ENCODE data around the gene INSC.

INSC gene

GRCh38 chr11:15145615-15146014 is 30.9 kb downstream of the INSC start:
- in situ Hi-C loops (cut with MboI; ENCODE audit: low sequenced_read_pairs): no loop called here

DNA sequence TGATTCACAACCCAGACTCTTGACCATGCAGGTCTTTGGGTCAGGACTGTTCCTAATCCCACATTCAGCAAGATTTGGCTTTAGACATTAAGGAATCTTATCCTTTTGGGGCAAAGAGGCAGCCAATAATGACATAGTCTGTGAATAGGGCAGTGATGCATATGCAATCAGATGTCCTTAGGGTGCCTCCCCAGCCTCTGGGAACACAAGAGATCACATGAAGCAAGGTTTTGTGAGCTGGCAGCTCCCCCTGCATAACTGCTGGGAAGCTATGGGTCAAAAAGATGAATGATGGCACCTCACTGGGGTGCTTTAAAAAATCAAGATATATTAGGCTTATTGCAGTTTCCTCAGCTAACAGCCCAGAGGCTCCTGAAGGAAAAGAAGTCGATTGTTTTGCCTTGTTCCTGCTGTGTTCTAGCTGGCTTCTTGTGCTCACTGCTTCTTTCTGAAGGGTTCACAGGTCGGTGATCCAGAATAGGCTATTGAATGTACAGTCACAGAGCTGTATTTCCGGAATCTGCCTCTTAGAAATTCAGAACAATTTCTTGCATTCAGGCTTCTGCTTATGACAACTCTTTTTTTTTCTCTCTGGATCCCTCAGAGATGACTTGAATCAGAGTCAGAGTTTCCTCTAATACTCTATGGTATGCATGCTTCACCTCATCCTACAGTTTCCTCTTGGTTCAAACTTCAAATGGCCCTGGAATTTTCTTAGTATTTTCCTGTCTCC is 31.7 kb downstream of the INSC start:
- in situ Hi-C loops (cut with MboI; ENCODE audit: low sequenced_read_pairs): no loop called here

GRCh38 chr11:15148169-15148568 is 33.4 kb downstream of the INSC start:
- in situ Hi-C loops (cut with MboI; ENCODE audit: low sequenced_read_pairs): no loop called here

DNA sequence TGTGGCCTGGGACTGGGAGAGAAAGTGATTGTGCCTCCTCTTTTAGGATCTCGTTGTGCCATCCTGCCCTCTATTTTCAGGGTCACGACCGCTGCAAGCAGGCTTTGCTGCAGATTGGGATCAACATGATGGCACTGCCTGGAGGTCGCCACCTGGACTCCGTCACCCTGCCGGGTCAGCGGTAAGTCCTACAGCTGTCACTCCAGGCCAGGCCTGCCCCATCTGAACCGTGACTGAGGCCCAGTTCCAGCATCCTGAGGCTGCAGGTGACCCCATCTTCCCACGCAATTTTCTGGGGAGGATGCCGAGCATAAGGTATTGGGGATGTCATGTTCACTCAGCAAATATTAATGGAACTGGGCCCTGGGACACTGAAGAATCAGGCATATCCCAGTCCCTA is 34.3 kb downstream of the INSC start:
- in situ Hi-C loops (cut with MboI; ENCODE audit: low sequenced_read_pairs): no loop called here

DNA sequence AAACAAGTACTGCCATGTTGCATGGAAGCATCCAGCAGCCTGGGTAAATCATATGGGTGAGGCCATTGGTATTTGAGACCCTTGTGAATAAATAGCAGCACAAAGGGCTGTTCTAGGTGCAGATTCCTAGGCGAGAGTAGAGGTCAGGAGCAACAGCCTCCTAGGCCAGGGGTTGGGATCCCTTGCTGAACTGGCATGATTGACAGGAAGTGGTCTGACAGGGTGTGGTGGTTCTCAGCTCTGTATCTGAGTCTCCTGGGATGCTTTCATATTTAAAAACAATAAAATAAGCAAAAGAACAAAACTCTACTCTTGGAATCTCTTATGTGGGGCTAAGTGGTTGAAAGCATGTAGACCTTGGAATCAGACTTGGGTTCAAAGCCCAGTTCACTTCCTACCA is 35.8 kb downstream of the INSC start:
- in situ Hi-C loops (cut with MboI; ENCODE audit: low sequenced_read_pairs): no loop called here

DNA sequence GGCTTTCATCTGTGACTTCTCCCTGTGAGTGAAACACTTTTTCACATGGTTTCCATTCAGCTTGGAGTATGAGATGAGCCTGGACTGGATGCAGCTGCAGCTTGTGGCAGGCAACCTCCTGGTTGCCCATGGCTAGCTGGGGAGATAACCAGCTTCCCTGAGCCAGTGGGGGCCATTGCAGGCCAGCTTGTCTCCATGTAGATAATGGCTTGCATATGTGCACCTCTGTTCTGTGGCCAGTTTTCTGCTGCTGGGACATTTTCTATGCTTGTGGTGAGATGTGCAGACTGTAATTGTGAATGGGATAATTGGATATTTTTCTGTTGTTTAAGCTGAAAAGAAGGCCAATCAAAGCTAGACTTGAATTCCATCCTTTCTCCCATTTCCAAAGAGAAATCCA is 38.5 kb downstream of the INSC start:
- in situ Hi-C loops (cut with MboI; ENCODE audit: low sequenced_read_pairs): no loop called here

- in situ Hi-C loops (cut with MboI; ENCODE audit: low sequenced_read_pairs): no loop called here
Observed at GRCh38 chr11:15157181-15157580, 42.5 kb downstream of the INSC start.

GRCh38 chr11:15157606-15158137 is 42.9 kb downstream of the INSC start:
- in situ Hi-C loops (cut with MboI; ENCODE audit: low sequenced_read_pairs): no loop called here

DNA sequence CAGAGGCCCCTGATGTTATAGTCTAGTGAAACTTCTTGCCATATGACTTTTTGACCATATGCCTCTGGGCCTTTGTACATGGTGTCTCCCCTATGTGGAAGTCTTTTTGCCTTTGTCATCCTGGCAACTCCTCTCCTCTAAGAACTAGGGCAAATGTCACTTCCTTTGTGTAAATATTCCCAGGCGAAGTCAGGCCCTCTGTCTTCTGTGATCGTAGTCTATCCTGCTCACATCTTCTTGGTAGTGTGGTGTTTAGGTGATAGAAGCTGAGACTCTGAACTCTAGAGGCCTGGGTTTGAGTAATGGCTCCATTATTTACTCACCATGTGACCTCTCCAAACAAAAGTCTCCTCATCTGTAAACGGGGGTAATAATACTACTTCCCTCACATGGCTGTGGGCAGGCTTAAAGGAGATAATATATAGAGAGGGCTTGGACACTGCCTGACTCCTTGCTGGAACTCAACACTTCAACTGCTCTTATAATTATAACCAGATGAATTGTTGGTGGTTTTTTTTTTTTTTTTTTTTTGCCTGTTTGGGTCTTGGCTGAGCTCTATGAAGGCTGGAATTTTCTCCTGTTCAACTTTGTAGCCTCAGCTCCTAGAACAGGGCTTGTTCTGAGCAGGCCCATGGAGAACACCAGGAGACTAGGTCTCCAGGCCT is 43.8 kb downstream of the INSC start:
- in situ Hi-C loops (cut with MboI; ENCODE audit: low sequenced_read_pairs): no loop called here

DNA sequence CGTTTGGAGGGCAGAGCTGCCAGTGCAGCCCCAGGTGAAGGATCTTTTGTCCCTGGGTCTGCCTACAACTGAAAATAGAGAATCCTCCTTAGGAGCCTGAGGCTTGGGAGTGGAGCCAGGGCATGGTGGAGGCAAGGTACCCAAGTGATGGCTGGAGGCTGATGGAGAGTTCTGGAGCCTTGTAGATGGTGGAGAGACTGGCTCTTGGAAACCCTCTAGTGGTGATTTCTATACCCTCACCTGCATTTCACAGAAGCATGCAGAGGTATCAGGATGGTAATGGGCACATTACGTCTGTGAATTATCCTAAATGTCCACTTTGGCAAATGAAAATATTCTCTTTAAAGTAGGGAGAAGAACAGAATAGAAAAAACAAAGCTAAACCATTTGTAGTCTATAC is 44.4 kb downstream of the INSC start:
- in situ Hi-C loops (cut with MboI; ENCODE audit: low sequenced_read_pairs): no loop called here

DNA sequence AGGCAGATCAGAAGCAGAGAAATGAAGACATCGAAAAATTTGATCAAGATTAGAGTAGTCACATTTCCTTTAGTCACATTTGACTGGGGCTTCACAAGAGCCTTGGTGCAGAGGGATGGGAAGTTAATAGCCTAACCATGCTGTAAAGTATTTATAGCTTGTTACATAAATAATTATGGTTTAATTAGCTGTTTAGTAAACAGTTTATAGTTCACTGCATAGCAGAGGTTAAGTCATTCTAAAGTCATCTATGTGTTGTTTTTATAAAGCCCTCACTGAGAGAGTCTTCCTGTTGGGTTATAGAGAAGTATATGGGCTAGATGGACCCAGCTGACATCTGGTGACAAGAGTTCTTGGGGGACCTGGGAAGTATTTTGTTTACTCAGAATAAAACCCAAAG is 47.1 kb downstream of the INSC start:
- in situ Hi-C loops (cut with MboI; ENCODE audit: low sequenced_read_pairs): no loop called here

DNA sequence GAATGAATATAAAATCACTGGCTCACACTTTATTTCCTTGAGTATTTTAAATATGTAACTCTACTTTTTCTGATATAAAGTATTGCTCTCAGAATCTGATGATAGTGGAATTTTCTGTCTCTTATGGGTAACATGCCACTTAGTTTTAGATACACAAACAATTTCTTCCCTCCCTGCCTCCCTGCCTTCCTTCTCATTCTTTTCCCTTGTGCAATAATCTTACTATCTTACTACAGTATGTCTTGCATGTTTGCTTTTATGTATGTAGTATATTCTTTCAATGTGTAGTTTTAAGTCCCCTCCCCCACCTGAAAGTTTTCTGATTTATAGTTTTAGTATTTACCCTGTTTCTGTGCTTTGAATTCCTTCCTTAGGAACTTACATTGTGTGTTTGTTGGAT is 48.4 kb downstream of the INSC start:
- in situ Hi-C loops (cut with MboI; ENCODE audit: low sequenced_read_pairs): no loop called here

GRCh38 chr11:15166204-15166603 is 51.5 kb downstream of the INSC start:
- in situ Hi-C loops (cut with MboI; ENCODE audit: low sequenced_read_pairs): no loop called here

DNA sequence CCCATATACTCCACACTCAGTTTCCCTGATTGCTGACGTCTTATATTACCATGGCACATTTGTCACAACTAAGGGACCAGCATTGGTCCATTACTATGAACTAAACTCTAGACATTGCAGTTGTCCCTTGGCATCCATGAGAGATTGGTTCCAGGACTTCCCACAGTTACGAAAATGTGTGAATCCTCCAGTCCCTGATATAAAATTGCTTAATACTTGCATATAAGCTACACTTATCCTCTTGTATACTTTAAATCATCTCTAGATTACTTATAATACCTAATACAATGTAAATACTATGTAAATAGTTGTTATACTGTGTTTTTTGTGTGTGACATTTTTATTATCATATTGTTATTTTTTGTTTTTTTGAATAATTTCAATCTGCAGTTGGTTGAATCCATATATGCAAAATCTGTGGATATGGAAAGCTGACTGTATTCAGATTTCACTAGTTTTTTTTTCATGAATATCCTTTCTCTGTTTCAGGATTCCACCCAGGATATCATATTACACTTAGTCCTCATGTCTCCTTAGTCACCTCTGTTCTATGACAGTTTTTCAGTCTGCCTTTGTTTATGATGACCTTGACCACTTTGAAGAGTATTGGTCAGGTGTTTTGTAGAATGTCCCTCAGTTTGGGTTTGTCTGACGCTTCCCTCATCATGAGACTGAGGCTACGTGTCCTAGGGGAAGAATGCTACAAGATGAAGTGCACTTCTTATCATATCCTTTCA is 55.3 kb downstream of the INSC start:
- in situ Hi-C loops (cut with MboI; ENCODE audit: low sequenced_read_pairs): no loop called here

GRCh38 chr11:15170698-15171097 is 56.0 kb downstream of the INSC start:
- in situ Hi-C loops (cut with MboI; ENCODE audit: low sequenced_read_pairs): no loop called here

GRCh38 chr11:15171956-15172355 is 57.2 kb downstream of the INSC start:
- in situ Hi-C loops (cut with MboI; ENCODE audit: low sequenced_read_pairs): no loop called here

DNA sequence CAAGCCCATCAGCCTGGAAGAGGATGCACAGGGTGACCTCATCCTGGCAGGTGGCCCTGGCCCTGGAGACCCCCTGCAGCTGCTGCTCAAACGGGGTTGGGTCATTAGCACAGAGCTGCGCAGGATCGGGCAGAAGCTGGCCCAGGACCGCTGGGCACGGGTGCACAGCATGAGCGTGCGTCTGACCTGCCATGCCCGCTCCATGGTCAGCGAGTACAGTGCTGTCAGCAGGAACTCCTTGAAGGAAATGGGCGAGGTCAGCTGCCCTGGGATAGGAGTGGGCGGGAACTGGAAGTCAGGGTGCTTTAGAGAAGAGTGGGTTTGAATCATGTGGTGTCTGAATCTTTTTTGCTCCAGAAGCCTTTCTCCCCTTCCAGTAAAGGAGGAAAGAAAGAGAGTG is 61.1 kb downstream of the INSC start:
- in situ Hi-C loops (cut with MboI; ENCODE audit: low sequenced_read_pairs): no loop called here

- in situ Hi-C loops (cut with MboI; ENCODE audit: low sequenced_read_pairs): no loop called here
Observed at GRCh38 chr11:15176646-15177163, 62.0 kb downstream of the INSC start.

GRCh38 chr11:15177491-15177890 is 62.8 kb downstream of the INSC start:
- in situ Hi-C loops (cut with MboI; ENCODE audit: low sequenced_read_pairs): no loop called here

DNA sequence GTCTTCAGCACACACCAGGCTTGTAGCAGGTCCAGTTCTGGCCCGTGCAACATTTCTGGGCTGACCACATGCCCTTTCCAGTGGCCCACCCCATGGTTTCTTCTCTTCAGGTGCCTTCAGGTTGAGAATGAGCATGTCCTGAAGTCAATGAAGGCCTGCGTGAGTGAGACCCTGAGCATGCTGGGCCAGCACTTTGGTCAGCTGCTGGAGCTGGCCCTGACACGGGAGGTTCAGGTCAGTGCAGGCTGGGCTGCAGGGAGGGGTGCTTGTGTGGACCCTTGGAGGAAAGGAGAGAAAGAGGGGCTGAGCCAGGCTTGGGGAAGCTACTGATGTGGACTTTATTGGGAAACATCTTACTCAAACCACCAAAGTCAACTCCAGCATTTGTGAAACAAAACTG is 63.5 kb downstream of the INSC start:
- in situ Hi-C loops (cut with MboI; ENCODE audit: low sequenced_read_pairs): no loop called here

DNA sequence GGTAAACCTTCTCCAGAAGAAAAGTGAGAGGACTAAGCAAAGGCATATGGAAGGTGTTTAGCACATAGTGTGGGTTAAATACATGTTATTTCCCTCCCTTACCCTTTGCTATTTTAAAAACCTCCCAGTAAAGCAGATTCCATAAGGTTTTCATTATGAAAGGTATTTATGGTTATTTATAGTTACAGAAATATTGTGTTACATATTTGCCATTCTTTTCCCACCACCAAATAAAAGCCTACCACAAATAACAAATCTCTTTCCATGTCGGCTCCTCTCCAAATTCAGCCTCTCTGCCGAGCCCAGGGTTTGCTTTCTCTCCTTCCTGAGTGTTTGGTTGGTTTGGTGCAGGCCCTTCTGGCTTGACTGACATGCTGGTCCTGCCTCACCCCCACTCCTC is 64.4 kb downstream of the INSC start:
- in situ Hi-C loops (cut with MboI; ENCODE audit: low sequenced_read_pairs): no loop called here
